Regular cardiac myocyte (primary cell): ENCODE results near the gene ITPK1. TPM values are rescaled to one million over a fixed set of nuclear protein-coding genes. Genes with fewer than 3 reads are reported as not detected.

Source experiments
- total RNA-seq: library from RNA; depleted of rRNA; stranded (reverse); fragments of >200 nt; gene quantifications from 2 replicates; pipeline ENCODE4 v1.2.3, GENCODE V29; 2014

Gene ITPK1
- total RNA-seq, result 11.0 and 16.9 TPM in 2 replicates

GRCh38 chr14:93115821-93116675 is at the start of gene ITPK1:
Gene ITPK1 (minus strand): TSS chr14:93115925. CDS start chr14:93115163, 762 bp downstream.

GRCh38 chr14:92922883-92923743 is 192.6 kb downstream of the ITPK1 start, which contains the start of gene CHGA:
Gene CHGA (plus strand): TSS chr14:92923150. CDS start chr14:92923360, 210 bp downstream.

Other genes with a start within 250 kb of the ITPK1 start
- under 0.01 TPM in 1 of 2 replicates, not detected in the other for gene CHGA, start 192.8 kb downstream of the ITPK1 start, total RNA-seq
- gene MOAP1, start 69.0 kb upstream of the ITPK1 start, total RNA-seq, result 12.1 and 22.6 TPM in 2 replicates
- 7.3 and 11.9 TPM in 2 replicates for gene LYSET, start 69.4 kb upstream of the ITPK1 start, total RNA-seq
- 9.0 and 16.5 TPM in 2 replicates for gene GON7, start 91.1 kb upstream of the ITPK1 start, total RNA-seq
- gene UBR7, start 91.3 kb upstream of the ITPK1 start, total RNA-seq, result 22.0 and 42.0 TPM in 2 replicates
- 20.7 and 22.8 TPM in 2 replicates for gene BTBD7, start 217.1 kb upstream of the ITPK1 start, total RNA-seq
- not detected in 2 replicates for gene COX8C, start 231.3 kb upstream of the ITPK1 start, total RNA-seq